ENCODE data around the gene TMCC3.

DNA sequence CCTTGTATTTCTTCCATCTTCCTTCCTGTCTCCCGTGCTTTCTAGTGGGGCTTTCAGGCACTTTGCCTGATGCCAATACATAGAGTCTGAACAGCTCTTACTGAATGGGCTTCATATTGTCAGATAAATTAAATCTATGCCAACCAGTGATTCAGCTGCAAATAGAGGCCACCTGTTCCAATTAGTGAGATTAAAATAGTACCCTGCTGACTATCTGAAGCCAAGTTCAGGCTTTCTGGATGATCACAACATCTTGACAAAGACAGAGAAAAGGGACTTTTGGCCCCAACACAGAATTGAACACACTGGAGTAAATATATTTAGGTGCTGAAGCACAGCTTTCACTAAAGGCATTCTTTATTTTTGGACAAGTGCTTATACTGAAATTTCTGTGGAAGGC lies 11.8 kb downstream of the TMCC3 start:
- no peak for TF ChIP-seq EZH2 (IDR thresholded peaks at IDR 0.05; ENCODE audit: borderline replicate concordance, low read length)
- TF ChIP-seq, protein P1, sequence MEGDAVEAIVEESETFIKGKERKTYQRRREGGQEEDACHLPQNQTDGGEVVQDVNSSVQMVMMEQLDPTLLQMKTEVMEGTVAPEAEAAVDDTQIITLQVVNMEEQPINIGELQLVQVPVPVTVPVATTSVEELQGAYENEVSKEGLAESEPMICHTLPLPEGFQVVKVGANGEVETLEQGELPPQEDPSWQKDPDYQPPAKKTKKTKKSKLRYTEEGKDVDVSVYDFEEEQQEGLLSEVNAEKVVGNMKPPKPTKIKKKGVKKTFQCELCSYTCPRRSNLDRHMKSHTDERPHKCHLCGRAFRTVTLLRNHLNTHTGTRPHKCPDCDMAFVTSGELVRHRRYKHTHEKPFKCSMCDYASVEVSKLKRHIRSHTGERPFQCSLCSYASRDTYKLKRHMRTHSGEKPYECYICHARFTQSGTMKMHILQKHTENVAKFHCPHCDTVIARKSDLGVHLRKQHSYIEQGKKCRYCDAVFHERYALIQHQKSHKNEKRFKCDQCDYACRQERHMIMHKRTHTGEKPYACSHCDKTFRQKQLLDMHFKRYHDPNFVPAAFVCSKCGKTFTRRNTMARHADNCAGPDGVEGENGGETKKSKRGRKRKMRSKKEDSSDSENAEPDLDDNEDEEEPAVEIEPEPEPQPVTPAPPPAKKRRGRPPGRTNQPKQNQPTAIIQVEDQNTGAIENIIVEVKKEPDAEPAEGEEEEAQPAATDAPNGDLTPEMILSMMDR (IDR thresholded peaks at IDR 0.05; ENCODE audit: low read length) = no peak

Measured in OCI-LY1 (cell line).